LNCaP clone FGC (cell line): ENCODE measurements around the gene SET.
A peak's percentile ranks its signal among the peaks of the same experiment; 100 is the strongest.

Source experiments
- DNase-seq: peaks from one replicate; pipeline ENCODE4 v3.0.0-alpha.2; 2011; ENCODE audit warnings: low read depth
- H3K4me3 ChIP-seq: 2 replicates; pipeline ENCODE4 v1.5.1; 2011; ENCODE audit warnings: mild to moderate bottlenecking, low read depth, low read length, control low read depth
- TF ChIP-seq, protein P1 (sequence below): IDR thresholded peaks from 2 replicates; pipeline ENCODE4 v1.5.1; 2012; ENCODE audit warnings: mild to moderate bottlenecking; ENCODE audit not compliant: control insufficient read depth, insufficient read depth; ENCODE audit errors: extremely low read depth

The SET gene

DNA sequence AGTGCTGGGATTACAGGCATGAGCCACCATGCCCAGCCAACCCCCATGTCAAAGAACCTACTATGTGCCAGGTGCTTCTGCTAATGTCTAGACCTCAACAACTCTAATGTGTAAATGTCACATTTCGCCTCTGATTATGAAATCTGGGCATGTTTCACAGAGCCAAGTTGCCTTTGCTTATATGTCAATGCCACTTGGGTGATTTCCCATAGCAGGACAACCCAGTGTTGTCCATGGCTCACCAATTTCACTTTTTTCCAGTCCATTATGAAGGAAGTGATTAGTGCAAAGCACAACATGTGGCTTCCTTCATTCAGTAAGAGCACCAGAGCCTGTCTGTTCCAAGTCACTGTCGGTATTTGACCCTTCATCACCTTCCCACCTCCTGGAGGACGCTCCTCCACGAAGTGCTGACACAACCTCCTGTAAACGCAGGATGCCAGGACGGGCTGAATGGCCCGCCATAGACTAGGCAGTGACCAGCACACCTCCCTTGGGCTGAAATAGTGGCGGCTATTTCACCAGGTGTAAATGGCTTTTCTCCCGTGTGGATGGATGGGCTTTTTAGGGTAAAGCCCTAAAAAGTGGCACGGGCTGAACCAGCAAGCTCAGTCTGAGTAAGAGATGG, 12.3 kb downstream of the SET start:
- DNase-seq, result no peak
- TF ChIP-seq, protein P1, sequence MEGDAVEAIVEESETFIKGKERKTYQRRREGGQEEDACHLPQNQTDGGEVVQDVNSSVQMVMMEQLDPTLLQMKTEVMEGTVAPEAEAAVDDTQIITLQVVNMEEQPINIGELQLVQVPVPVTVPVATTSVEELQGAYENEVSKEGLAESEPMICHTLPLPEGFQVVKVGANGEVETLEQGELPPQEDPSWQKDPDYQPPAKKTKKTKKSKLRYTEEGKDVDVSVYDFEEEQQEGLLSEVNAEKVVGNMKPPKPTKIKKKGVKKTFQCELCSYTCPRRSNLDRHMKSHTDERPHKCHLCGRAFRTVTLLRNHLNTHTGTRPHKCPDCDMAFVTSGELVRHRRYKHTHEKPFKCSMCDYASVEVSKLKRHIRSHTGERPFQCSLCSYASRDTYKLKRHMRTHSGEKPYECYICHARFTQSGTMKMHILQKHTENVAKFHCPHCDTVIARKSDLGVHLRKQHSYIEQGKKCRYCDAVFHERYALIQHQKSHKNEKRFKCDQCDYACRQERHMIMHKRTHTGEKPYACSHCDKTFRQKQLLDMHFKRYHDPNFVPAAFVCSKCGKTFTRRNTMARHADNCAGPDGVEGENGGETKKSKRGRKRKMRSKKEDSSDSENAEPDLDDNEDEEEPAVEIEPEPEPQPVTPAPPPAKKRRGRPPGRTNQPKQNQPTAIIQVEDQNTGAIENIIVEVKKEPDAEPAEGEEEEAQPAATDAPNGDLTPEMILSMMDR, result no peak
- H3K4me3 ChIP-seq, result no peak overlapping the region

DNA sequence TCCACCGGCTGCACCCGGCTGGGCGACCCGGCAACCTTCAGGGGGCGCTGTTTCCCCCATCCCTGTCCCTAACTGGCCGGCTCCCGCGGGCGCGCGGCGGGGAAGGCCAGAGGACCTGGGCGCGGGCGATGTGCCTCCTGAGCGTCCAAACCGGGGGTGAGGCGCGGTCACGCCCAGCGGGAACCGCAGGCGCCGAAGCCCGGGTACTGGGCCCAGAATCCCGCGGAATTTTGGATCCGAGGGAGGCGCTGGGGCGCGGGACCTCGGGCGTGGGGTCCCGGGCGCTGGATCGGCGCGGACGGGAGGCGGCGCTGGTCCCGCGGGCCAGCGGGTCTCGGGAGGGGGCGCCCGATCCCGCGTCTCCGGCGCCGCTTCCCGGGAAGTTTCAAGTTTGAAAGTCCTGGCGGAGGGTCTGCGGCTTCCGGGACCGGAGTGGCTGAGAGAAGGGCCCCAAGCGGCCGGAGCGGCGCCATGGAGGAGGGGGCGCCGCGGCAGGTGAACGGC, 13.5 kb downstream of the SET start, which contains the start of gene PKN3:
Gene PKN3, plus strand, starts transcription at position 59 of the 504 bp plus-strand sequence. Its CDS starts 413 bp downstream, at position 472.
- DNase-seq, result no peak
- H3K4me3 ChIP-seq, result peak within 1 kb of the TSS; percentile 54
- TF ChIP-seq, protein P1, result peak; percentile 80

DNA sequence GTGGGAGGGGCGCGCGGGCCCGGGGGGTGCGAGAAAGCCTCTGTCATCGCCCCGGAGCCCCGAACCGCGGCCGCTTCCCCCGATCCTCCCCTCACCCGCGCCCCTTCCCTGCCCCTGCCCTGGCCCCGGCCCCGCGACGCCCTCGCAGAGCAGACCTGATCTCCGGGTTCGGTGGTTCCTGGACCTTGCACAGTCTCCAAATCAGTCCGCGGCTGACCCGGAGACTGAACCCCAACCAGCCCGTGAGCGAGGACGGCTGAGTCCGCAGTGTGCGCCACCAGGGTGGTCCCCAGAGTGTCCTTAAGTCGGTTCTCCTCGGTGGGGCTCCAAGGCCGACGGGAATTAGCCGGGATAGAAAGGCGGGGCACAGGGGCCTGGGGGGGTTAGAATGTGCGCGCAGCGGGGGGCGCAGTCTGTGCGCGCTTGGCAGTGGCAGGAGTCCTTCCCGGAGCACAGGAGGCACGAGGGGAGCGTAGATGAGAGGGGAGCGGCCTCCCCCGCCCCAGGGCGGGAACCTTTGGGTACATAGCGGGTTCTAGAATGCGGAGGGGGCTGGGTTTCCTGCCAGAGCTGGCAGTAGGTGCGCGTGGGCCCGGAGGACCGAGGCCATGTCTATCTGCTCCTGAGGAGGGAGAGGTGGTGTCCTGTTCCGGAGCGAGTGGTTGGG, 14.1 kb downstream of the SET start:
- peak overlapping the region; percentile 54 for H3K4me3 ChIP-seq
- DNase-seq, result no peak
- TF ChIP-seq, protein P1, result no peak

DNA sequence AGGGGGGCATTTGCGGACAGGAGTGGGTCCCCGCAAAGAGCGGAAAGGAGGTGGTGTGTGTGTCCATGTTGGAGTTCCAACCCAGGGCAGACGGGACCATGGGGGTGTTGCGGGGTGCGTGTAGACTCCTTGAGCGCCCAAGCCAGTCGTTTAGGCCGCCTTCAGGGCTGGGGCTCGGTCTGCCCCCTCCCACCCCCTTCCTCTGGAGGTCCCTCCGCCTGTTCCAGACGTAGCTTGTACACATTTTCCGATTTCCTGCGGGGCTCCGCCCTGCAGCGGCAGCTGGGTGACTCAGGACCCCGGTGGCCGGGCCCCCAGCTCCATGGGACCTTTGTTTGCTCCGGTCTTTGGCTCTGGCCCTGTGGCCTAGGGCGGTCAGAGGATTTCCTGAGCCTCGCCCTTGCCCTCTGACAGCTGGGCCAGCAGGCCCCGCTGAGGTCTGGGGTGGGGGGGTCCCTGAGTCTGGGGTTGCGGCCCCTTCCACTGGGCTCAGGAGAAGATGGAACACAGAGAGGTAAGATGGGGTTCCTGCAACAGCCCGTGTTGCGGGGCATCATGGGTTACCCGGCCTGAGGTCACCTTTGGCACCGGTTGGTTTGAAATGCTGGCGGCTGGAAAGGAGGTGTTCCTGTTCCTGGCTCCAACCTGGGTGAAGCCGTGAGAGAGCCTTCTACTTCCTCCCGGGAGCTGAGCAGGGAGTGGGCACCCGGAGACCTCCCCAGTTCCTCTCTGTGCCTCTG, 14.8 kb downstream of the SET start:
- DNase-seq, result no peak
- no peak overlapping the region for H3K4me3 ChIP-seq
- TF ChIP-seq, protein P1, result no peak

DNA sequence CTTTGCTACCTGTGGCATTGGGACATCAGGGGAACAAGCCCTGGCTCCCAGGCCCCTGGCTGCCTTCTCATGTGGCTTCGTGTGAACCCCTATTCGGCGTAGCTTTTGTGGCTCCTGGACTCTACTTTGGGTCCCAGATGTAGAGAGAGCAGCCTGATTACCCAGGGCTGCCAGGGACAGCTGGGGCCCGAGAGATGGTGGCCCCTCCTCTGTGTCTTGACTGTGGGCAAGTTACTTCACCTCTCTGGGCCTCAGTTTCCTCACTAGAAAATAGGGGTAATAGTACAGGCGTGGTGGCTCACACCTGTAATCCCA, 15.3 kb downstream of the SET start:
- DNase-seq, result no peak
- H3K4me3 ChIP-seq, result no peak overlapping the region

DNA sequence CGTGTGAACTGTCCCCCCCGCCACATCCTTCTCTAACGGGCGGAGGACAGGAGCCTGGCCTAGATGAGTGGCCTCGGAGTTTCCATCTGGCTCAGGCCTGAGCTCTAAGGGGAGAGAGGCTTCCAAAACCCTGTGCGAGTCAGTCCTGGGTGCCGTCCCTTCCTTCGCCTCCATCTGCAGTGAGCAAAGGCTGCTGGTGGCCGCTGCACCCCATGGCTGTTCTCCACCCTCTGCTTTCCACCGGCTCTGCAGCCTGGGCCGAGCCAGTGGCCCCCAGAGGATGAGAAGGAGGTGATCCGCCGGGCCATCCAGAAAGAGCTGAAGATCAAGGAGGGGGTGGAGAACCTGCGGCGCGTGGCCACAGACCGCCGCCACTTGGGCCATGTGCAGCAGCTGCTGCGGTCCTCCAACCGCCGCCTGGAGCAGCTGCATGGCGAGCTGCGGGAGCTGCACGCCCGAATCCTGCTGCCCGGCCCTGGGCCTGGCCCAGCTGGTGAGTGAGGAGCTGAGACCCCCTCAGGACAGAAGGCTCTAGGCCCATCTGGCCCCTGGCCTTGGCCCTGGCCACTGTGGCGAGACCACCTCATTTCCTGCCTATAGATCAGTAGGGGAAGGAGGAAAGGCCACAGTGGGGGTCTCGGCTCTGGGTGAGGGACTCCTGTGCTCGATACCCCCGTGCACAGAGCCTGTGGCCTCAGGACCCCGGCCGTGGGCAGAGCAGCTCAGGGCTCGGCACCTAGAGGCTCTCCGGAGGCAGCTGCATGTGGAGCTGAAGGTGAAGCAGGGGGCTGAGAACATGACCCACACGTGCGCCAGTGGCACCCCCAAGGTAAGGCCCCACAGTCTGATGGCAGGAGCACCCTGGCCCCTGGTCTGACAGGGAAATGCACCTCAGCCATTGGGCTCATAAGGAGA, 16.3 kb downstream of the SET start:
- H3K4me3 ChIP-seq, result no peak overlapping the region
- TF ChIP-seq, protein P1, result no peak
- DNase-seq, result no peak

More for the DNA sequence above, 15.3 kb downstream of the SET start:
- TF ChIP-seq, protein P1, result no peak
